ENCODE data around the gene CLN6.
"Not testable (repeated sequence)": the region's sequence is repeated elsewhere in the genome, so short reads cannot be mapped to it uniquely, and the experiment has no call there.

Gene CLN6

GRCh38 chr15:68235022-68235421 lies 5.5 kb upstream of the CLN6 start:
- H3K4me3 ChIP-seq (ENCODE audit: low read depth, low read length): no peak overlapping the region
- no peak for TF ChIP-seq CTCF (IDR thresholded peaks at IDR 0.05; ENCODE audit: low read depth, low read length)

- H3K4me3 ChIP-seq (ENCODE audit: low read depth, low read length): not testable (repeated sequence)
These were observed 5.0 kb upstream of the CLN6 start for GRCh38 chr15:68234520-68234919.

- no peak for TF ChIP-seq CTCF (IDR thresholded peaks at IDR 0.05; ENCODE audit: low read depth, low read length)
- no peak overlapping the region for H3K4me3 ChIP-seq (ENCODE audit: low read depth, low read length)
These were observed 4.5 kb upstream of the CLN6 start for GRCh38 chr15:68234060-68234459.

GRCh38 chr15:68232937-68233336 lies 3.4 kb upstream of the CLN6 start:
- no peak for TF ChIP-seq CTCF (IDR thresholded peaks at IDR 0.05; ENCODE audit: low read depth, low read length)
- H3K4me3 ChIP-seq (ENCODE audit: low read depth, low read length): no peak overlapping the region

- no peak for TF ChIP-seq CTCF (IDR thresholded peaks at IDR 0.05; ENCODE audit: low read depth, low read length)
- H3K4me3 ChIP-seq (ENCODE audit: low read depth, low read length): no peak overlapping the region
These were observed 2.9 kb upstream of the CLN6 start for GRCh38 chr15:68232449-68232848.

GRCh38 chr15:68231102-68231818 lies 1.7 kb upstream of the CLN6 start:
- no peak overlapping the region for H3K4me3 ChIP-seq (ENCODE audit: low read depth, low read length)

GRCh38 chr15:68230157-68231100 lies 901 bp upstream of the CLN6 start:
- TF ChIP-seq CTCF (IDR thresholded peaks at IDR 0.05; ENCODE audit: low read depth, low read length): no peak

More at GRCh38 chr15:68231102-68231818, 1.7 kb upstream of the CLN6 start:
- TF ChIP-seq CTCF (IDR thresholded peaks at IDR 0.05; ENCODE audit: low read depth, low read length): no peak

More at GRCh38 chr15:68230157-68231100, 901 bp upstream of the CLN6 start:
- peak overlapping the region; percentile 66 for H3K4me3 ChIP-seq (ENCODE audit: low read depth, low read length)

Data from WI38 (cell line).